ENCODE results near the gene MED27.

GRCh38 chr9:132020272-132020671 lies 59.4 kb downstream of the MED27 start:
- TF ChIP-seq YY1 (IDR thresholded peaks at IDR 0.05; ENCODE audit: insufficient read depth, insufficient read length) (no peak), ZNF274 (IDR thresholded peaks at IDR 0.05; ENCODE audit: low read depth, low read length) (no peak)

Data from NT2/D1 (cell line).